NB4 (cell line): ENCODE data around the gene TASP1.
"Not testable (repeated sequence)": the region's sequence is repeated elsewhere in the genome, so short reads cannot be mapped to it uniquely, and the experiment has no call there.

Experiments
- MYC ChIP-seq: IDR thresholded peaks from 2 replicates; pipeline ENCODE4 v1.6.1; 2011; ENCODE audit warnings: low read depth, low read length
- POLR2A ChIP-seq: IDR thresholded peaks from 2 replicates; pipeline ENCODE4 v1.6.1; 2011; ENCODE audit warnings: mild to moderate bottlenecking; ENCODE audit not compliant: insufficient read length; ENCODE audit errors: extremely low read depth
- TF ChIP-seq, protein P1 (sequence below): IDR thresholded peaks from one replicate; pipeline ENCODE4 v1.5.1; 2012; ENCODE audit warnings: low read depth, low read length
- TF ChIP-seq, protein P2 (sequence below): IDR thresholded peaks from 2 replicates; pipeline ENCODE4 v1.6.1; 2011; ENCODE audit warnings: low read depth, low read length

GRCh38 chr20:13357782-13358181, 280.9 kb downstream of the TASP1 start:
- TF ChIP-seq, protein P1, sequence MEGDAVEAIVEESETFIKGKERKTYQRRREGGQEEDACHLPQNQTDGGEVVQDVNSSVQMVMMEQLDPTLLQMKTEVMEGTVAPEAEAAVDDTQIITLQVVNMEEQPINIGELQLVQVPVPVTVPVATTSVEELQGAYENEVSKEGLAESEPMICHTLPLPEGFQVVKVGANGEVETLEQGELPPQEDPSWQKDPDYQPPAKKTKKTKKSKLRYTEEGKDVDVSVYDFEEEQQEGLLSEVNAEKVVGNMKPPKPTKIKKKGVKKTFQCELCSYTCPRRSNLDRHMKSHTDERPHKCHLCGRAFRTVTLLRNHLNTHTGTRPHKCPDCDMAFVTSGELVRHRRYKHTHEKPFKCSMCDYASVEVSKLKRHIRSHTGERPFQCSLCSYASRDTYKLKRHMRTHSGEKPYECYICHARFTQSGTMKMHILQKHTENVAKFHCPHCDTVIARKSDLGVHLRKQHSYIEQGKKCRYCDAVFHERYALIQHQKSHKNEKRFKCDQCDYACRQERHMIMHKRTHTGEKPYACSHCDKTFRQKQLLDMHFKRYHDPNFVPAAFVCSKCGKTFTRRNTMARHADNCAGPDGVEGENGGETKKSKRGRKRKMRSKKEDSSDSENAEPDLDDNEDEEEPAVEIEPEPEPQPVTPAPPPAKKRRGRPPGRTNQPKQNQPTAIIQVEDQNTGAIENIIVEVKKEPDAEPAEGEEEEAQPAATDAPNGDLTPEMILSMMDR: not testable (repeated sequence)
- TF ChIP-seq POLR2A, MYC: not testable (repeated sequence)
- TF ChIP-seq, protein P2, sequence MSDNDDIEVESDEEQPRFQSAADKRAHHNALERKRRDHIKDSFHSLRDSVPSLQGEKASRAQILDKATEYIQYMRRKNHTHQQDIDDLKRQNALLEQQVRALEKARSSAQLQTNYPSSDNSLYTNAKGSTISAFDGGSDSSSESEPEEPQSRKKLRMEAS: not testable (repeated sequence)
